B cell (primary cell): ENCODE data around the gene ESPNL. TPM values are rescaled to one million over a fixed set of nuclear protein-coding genes. Genes with fewer than 3 reads are reported as not detected.

Source experiments
- ATAC-seq: fragments of 200-7000 bp; cut with Tn5 transposase; one replicate; pipeline ENCODE4 v1.10.0; 2021; ENCODE audit warnings: low read depth, mild to moderate bottlenecking, moderate number of reproducible peaks, moderate library complexity
- CTCF ChIA-PET: fragments of 350-600 bp; sonication (Branson Sonifier 250); formaldehyde crosslinking; loops from one replicate; lab custom pipeline; 2021; ENCODE audit warnings: antibody characterized with exemption, inconsistent platforms; lab: Charles Lee
- POLR2A ChIA-PET: fragments of 350-600 bp; sonication (Branson Sonifier 250); formaldehyde crosslinking; loops from one replicate; lab custom pipeline; 2021; ENCODE audit warnings: antibody characterized with exemption; lab: Charles Lee
- DNase-seq: peaks from one replicate; pipeline ENCODE4 v3.0.0; 2013
- H2AFZ ChIP-seq: 2 replicates; pipeline ENCODE4 v1.6.1; 2012; ENCODE audit warnings: mild to moderate bottlenecking, low read depth, low read length; ENCODE audit not compliant: insufficient read depth, poor library complexity, severe bottlenecking
- H3K27ac ChIP-seq, 2 donors: 1 replicate in 1 of 2; 2 replicates in 1 of 2; pipeline ENCODE4 v1.5.1; 2012 to 2013; ENCODE audit warnings: low read length in 2 of 2, mild to moderate bottlenecking in 2 of 2, moderate library complexity in 1 of 2
- H3K27me3 ChIP-seq, 4 experiments: fragments of 200-600 bp in 1 of 4; sonication (generic) in 1 of 4; replicated peaks in 1 of 4; 1 replicate in 2 of 4; 2 replicates in 2 of 4; pipeline versions ENCODE4 v1.6.1 to v1.7.0; 2013 to 2016; ENCODE audit warnings: low read length in 3 of 4, mild to moderate bottlenecking in 2 of 4, mixed read lengths in 1 of 4, moderate library complexity in 1 of 4; ENCODE audit not compliant: insufficient read depth in 4 of 4, control insufficient read depth in 3 of 4; ENCODE audit errors: control extremely low read depth in 1 of 4
- H3K36me3 ChIP-seq, 2 experiments: replicated peaks in 1 of 2; 1 replicate in 1 of 2; 2 replicates in 1 of 2; pipeline versions ENCODE4 v1.6.1 to v1.7.1; 2013; ENCODE audit warnings: low read length in 1 of 2; ENCODE audit not compliant: insufficient read depth in 2 of 2, control insufficient read depth in 1 of 2; ENCODE audit errors: control extremely low read depth in 1 of 2, extremely low read depth in 1 of 2
- H3K4me1 ChIP-seq, 2 donors: fragments of 200-600 bp in 1 of 2; sonication (generic) in 1 of 2; 1 replicate in 1 of 2; 2 replicates in 1 of 2; pipeline versions ENCODE4 v1.5.1 to v1.6.1; 2013 to 2017; ENCODE audit warnings: low read length in 2 of 2; ENCODE audit not compliant: control insufficient read depth in 2 of 2, insufficient read depth in 2 of 2
- H3K4me2 ChIP-seq: replicated peaks from 2 replicates; pipeline ENCODE3; 2012; ENCODE audit warnings: mild to moderate bottlenecking, low read depth, low read length; ENCODE audit not compliant: poor library complexity, severe bottlenecking
- H3K4me3 ChIP-seq, 5 experiments: fragments of 200-600 bp in 1 of 5; sonication (generic) in 1 of 5; 1 replicate in 3 of 5; 2 replicates in 2 of 5; pipeline versions ENCODE4 v1.5.1 to v1.7.0; 2011 to 2016; ENCODE audit warnings: low read length in 4 of 5, mild to moderate bottlenecking in 4 of 5, low read depth in 2 of 5, control low read depth in 1 of 5, moderate library complexity in 1 of 5; ENCODE audit not compliant: insufficient read depth in 1 of 5; ENCODE audit errors: control extremely low read depth in 1 of 5, extremely low read depth in 1 of 5
- H3K79me2 ChIP-seq: fragments of 200-600 bp; sonication (generic); one replicate; pipeline ENCODE4 v1.6.0; 2016; ENCODE audit warnings: low read length; ENCODE audit not compliant: control insufficient read depth, insufficient read depth
- H3K9ac ChIP-seq: fragments of 200-600 bp; sonication (generic); 2 replicates; pipeline ENCODE4 v1.6.1; 2017; ENCODE audit warnings: mild to moderate bottlenecking, low read length, moderate library complexity
- H3K9me3 ChIP-seq, 3 donors: one replicate each; pipeline versions ENCODE4 v1.6.1 to v1.7.1; 2013; ENCODE audit warnings: low read length in 2 of 3; ENCODE audit not compliant: control insufficient read depth in 2 of 3, insufficient read depth in 1 of 3; ENCODE audit errors: control extremely low read depth in 1 of 3
- H4K20me1 ChIP-seq: 2 replicates; pipeline ENCODE4 v1.6.0; 2012; ENCODE audit warnings: mild to moderate bottlenecking, low read length; ENCODE audit not compliant: insufficient read depth, control insufficient read depth, poor library complexity, severe bottlenecking
- H3K27ac Mint-ChIP-seq: one replicate; pipeline ENCODE4 v1.8.0; 2021; ENCODE audit warnings: mixed read lengths
- H3K27me3 Mint-ChIP-seq: one replicate; pipeline ENCODE4 v1.8.0; 2021; ENCODE audit warnings: mixed read lengths
- H3K4me1 Mint-ChIP-seq: one replicate; pipeline ENCODE4 v1.8.0; 2021; ENCODE audit warnings: mixed read lengths
- H3K4me3 Mint-ChIP-seq: one replicate; pipeline ENCODE4 v1.8.0; 2021; ENCODE audit warnings: mixed read lengths
- H3K9me3 Mint-ChIP-seq: one replicate; pipeline ENCODE4 v1.8.0; 2022; ENCODE audit warnings: mixed read lengths; ENCODE audit not compliant: insufficient read depth
- CTCF ChIP-seq: fragments of 200-600 bp; IDR thresholded peaks from one replicate; pipeline ENCODE4 v1.8.0; 2022; ENCODE audit warnings: antibody characterized with exemption, mild to moderate bottlenecking
- EZH2 ChIP-seq: IDR thresholded peaks from 2 replicates; pipeline ENCODE4 v1.6.1; 2012; ENCODE audit warnings: borderline replicate concordance, low read depth, mild to moderate bottlenecking, moderate library complexity, low read length; ENCODE audit not compliant: insufficient read depth, poor library complexity, severe bottlenecking
- WGBS: methylation state at CpG from one replicate; pipeline ENCODE4 v1.1.5; 2013; ENCODE audit warnings: missing lambda C conversion rate; ENCODE audit not compliant: insufficient coverage; 5-methylcytosine and 5-hydroxymethylcytosine counted together
- intact Hi-C: fragments of 100-400 bp; cut with micrococcal nuclease; formaldehyde crosslinking; loops from one replicate; pipeline ENCODE4 v1.10.0; 2022
- polyA plus RNA-seq: library from polyadenylated mRNA; depleted of rRNA; stranded (reverse); fragments of >200 nt; gene quantifications from 2 replicates; pipeline ENCODE4 v1.2.3, GENCODE V29; 2012
- total RNA-seq, 2 donors: library from RNA; stranded (reverse); fragments of 120-200 nt in 1 of 2; gene quantifications; 1 replicate in 1 of 2; 2 replicates in 1 of 2; pipeline versions ENCODE4 v1.2.3 to v1.2.4, GENCODE V29; 2013 to 2022

The ESPNL gene
- total and polyA plus RNA-seq, 2 donors (not counting 1 experiment from before 2014, with no cell fraction given) = 1.6 to 2.5 TPM

GRCh38 chr2:238060542-238061314 is 39.4 kb upstream of the ESPNL start, which contains the start of gene SCLY:
TSS of gene SCLY (plus strand) at chr2:238061001. CDS start at chr2:238061055, 54 bp downstream.
- Histone ChIP-seq H3K4me3 (peak within 1 kb of the TSS; percentile 66 to 95 (median 88)), H4K20me1 (no peaks in the 10 kb centered on the region), H3K4me2 (peak within 1 kb of the TSS; percentile 94), H3K36me3 (no peaks in the 10 kb centered on the region), H3K9ac (peak within 1 kb of the TSS; percentile 90), H3K27ac (peak within 1 kb of the TSS; percentile 48 to 90), H3K79me2 (peaks cover 15% of the 10 kb centered on the region), H3K9me3 (peaks cover 0 to 2% (median 0%) of the 10 kb centered on the region in 3 donors), H3K4me1 (peaks cover 15% of the 10 kb centered on the region in 2 donors), H2AFZ (peak within 1 kb of the TSS; percentile 99), H3K27me3 (no peaks in the 10 kb centered on the region)
- under 1% methylated on average over 98 of the region's 98 CpGs for WGBS
- CTCF ChIA-PET = no interaction called here
- Mint-ChIP-seq H3K9me3 (peaks cover 5% of the 10 kb centered on the region), H3K27ac (peak within 1 kb of the TSS; percentile 87), H3K27me3 (peaks cover 15% of the 10 kb centered on the region), H3K4me3 (peak within 1 kb of the TSS; percentile 87), H3K4me1 (peaks cover 22% of the 10 kb centered on the region)
- intact Hi-C loops = loop anchor here (1.0 to 2.0 kb wide), 7 partner anchors 38 to 366 kb away; partner anchors contain the start of genes ASB1, ILKAP, RAMP1 and TRAF3IP1
- POLR2A ChIA-PET = interaction anchor here (0.6 kb wide), 1 partner anchor 143 kb away, joined by 3 read pairs; the partner anchor contains the start of gene ILKAP
- ATAC-seq (peak; percentile 97), DNase-seq (peak; percentile 98)
- TF ChIP-seq EZH2 (no peak), CTCF (no peak)
